PC-3 (cell line): ENCODE results near the gene NR3C1.

ENCODE experiments used
- CTCF ChIP-seq: fragments of 300-600 bp; sonication (generic); conservative IDR thresholded peaks from 2 replicates; pipeline ENCODE4 v1.5.1; 2017; ENCODE audit warnings: antibody characterized with exemption, low read depth, mild to moderate bottlenecking, low read length
- EZH2 ChIP-seq: fragments of 300-600 bp; sonication (generic); IDR thresholded peaks from one replicate; pipeline ENCODE4 v1.6.1; 2017; ENCODE audit warnings: antibody characterized with exemption, mild to moderate bottlenecking, low read length; ENCODE audit not compliant: unreplicated experiment

- TF ChIP-seq CTCF (no peak), EZH2 (no peak)
Observed at GRCh38 chr5:143447983-143448382, 44.5 kb upstream of the NR3C1 start.
